K562 (cell line): ENCODE results near the gene NOSIP. TPM values are rescaled to one million over a fixed set of nuclear protein-coding genes. Genes with fewer than 3 reads are reported as not detected.

ENCODE experiments used
- ATF7 ChIP-seq: fragments of 450-650 bp; IDR thresholded peaks from 2 replicates; pipeline ENCODE4 v1.7.1; 2014; ENCODE audit warnings: mild to moderate bottlenecking, moderate library complexity
- BRD9 ChIP-seq: fragments of 450-650 bp; IDR thresholded peaks from 2 replicates; pipeline ENCODE4 v1.6.1; 2018; ENCODE audit warnings: low read depth; ENCODE audit not compliant: partially characterized antibody
- CXXC5 ChIP-seq: fragments of 250-450 bp; sonication (Bioruptor Pico); IDR thresholded peaks from 2 replicates; pipeline ENCODE4 v1.8.0; 2022; ENCODE audit warnings: inconsistent platforms, mild to moderate bottlenecking, moderate library complexity
- FIP1L1 ChIP-seq: fragments of 200-400 bp; formaldehyde crosslinking; IDR thresholded peaks from 2 replicates; pipeline ENCODE4 v1.6.1; 2018; ENCODE audit warnings: mild to moderate bottlenecking, low read depth, low read length; ENCODE audit not compliant: poor library complexity, severe bottlenecking
- MEIS2 ChIP-seq: fragments of 450-650 bp; IDR thresholded peaks from 2 replicates; pipeline ENCODE4 v1.6.1; 2014; ENCODE audit warnings: mild to moderate bottlenecking; ENCODE audit not compliant: partially characterized antibody
- NRF1 ChIP-seq, 2 experiments: fragments of 450-650 bp; IDR thresholded peaks in 1 of 2; conservative IDR thresholded peaks in 1 of 2; 2 replicates each; pipeline ENCODE4 v1.6.1; 2014; ENCODE audit warnings: mild to moderate bottlenecking in 2 of 2
- PCBP2 ChIP-seq: fragments of 200-400 bp; formaldehyde crosslinking; IDR thresholded peaks from 2 replicates; pipeline ENCODE4 v1.6.1; 2018; ENCODE audit warnings: low read length, low read depth, mild to moderate bottlenecking, moderate library complexity; ENCODE audit not compliant: poor library complexity, severe bottlenecking
- SAFB ChIP-seq: fragments of 200-400 bp; formaldehyde crosslinking; IDR thresholded peaks from 2 replicates; pipeline ENCODE4 v1.6.1; 2017; ENCODE audit warnings: low read depth, low read length, borderline replicate concordance
- TBP ChIP-seq: optimal IDR thresholded peaks from 2 replicates; pipeline ENCODE3; 2011; ENCODE audit warnings: low read depth, low read length, improper control_type of control experiment
- ZC3H8 ChIP-seq: fragments of 450-650 bp; IDR thresholded peaks from 2 replicates; pipeline ENCODE4 v1.6.1; 2017
- ZKSCAN1 ChIP-seq: fragments of 150-350 bp; IDR thresholded peaks from 2 replicates; pipeline ENCODE4 v1.6.1; 2016; ENCODE audit warnings: low read depth, low read length
- ZNF143 ChIP-seq: sonication (generic); formaldehyde crosslinking; IDR thresholded peaks from 2 replicates; pipeline ENCODE4 v1.9.0; 2022; ENCODE audit warnings: mild to moderate bottlenecking, missing genetic modification reagents
- ZNF384 ChIP-seq: IDR thresholded peaks from 2 replicates; pipeline ENCODE4 v1.6.1; 2012; ENCODE audit warnings: low read depth, low read length, improper control_type of control experiment
- polyA plus RNA-seq, 8 experiments: library from polyadenylated mRNA; depleted of rRNA in 4 of 8; stranded (reverse) in 5 of 8; unstranded in 3 of 8; fragments of >200 nt; fragmentation: Nextera tagmentation in 2 of 8; fragmentation: Illumina TruSeq in 1 of 8; extraction: Ambion mirVana in 2 of 8; extraction: Trizol in 1 of 8; gene quantifications; 2 replicates each; pipeline versions ENCODE4 v1.2.1 to v1.2.3, GENCODE V29; 2011 to 2014; ENCODE audit warnings: inconsistent platforms in 1 of 8, missing spikeins in 1 of 8
- total RNA-seq, 7 experiments: library from RNA; depleted of rRNA in 6 of 7; stranded (reverse); fragments of >200 nt in 6 of 7; fragmentation: Illumina TruSeq in 2 of 7; extraction: Trizol in 2 of 7; gene quantifications; 2 replicates each; pipeline versions ENCODE4 v1.2.1 to v1.2.3, GENCODE V29; 2011 to 2021; ENCODE audit warnings: low replicate concordance in 1 of 7
- TF ChIP-seq, protein P1 (sequence below), 2 experiments: fragments of 450-650 bp in 1 of 2; sonication (generic) in 1 of 2; formaldehyde crosslinking in 1 of 2; IDR thresholded peaks in 1 of 2; conservative IDR thresholded peaks in 1 of 2; 2 replicates each; pipeline versions ENCODE4 v1.6.1 to v1.8.1; 2016 to 2023; ENCODE audit warnings: mild to moderate bottlenecking in 2 of 2, moderate library complexity in 2 of 2, inconsistent platforms in 1 of 2, missing genetic modification reagents in 1 of 2
- TF ChIP-seq, protein P2 (sequence below): sonication (generic); formaldehyde crosslinking; IDR thresholded peaks from 2 replicates; pipeline ENCODE4 v1.9.0; 2022; ENCODE audit warnings: mild to moderate bottlenecking, missing genetic modification reagents
- TF ChIP-seq, protein P3 (sequence below): sonication (generic); formaldehyde crosslinking; IDR thresholded peaks from 2 replicates; pipeline ENCODE4 v1.8.0; 2022; ENCODE audit warnings: missing genetic modification reagents, mild to moderate bottlenecking, borderline replicate concordance
- TF ChIP-seq, protein P4 (sequence below), 2 experiments: fragments of 250-450 bp in 1 of 2; fragments of 450-650 bp in 1 of 2; sonication (Bioruptor Pico) in 1 of 2; IDR thresholded peaks; 2 replicates each; pipeline versions ENCODE4 v1.6.1 to v1.8.0; 2016 to 2021; ENCODE audit warnings: mild to moderate bottlenecking in 2 of 2, moderate library complexity in 2 of 2, missing compliant biosample characterization in 1 of 2, missing genetic modification characterization in 1 of 2

Gene NOSIP
- total and polyA plus RNA-seq, 9 of the 15 experiments (the other 6 are each of a cell fraction or from before 2014, with no cell fraction given), result 14.4 to 153 (median 79.9) TPM

DNA sequence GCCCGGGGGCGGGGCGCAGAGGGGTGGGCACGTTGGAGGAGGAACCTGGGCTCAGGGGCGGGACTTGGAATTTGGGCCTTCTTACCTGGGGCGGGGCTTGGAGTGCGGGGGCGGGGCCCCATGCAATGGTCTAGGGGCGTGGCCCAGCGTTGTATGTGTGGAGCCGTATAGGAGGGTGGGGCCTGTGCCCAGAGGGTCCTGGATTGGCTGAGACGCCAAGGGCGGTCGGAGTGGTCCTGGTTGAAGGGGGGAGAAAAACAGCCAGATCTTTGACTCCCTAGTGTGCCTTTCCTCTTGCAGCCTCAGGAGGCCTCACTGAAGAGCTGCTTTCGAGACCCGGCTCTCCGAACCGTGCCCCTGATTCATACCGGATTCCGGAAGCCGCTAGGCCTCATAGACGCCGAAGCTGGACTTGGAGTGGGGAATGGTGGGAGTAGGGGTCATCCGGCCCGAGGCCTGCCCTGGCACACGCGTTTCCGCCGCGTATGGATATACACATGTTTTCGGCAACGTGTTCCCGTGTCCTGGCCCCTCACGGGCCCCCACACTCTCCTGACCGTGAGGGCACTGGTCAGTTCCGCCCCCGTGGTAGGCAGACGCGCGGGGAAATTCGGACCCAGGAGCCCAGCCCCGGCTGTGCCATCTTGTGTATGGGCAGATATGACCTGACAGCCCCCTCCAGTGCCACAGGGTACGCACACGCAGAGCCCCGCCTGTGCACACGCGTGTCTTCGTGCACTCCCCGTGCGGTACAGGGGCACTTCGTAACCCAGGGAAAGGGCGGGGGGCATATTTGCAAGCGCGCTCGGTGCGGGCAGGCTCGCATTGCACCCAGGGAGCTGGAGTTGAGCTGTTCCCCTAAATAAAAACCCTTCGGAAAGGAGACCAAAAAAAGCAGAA, 10.0 kb upstream of the NOSIP start (continued):
- TF ChIP-seq ZKSCAN1 (no peak), FIP1L1 (peak; percentile 70), NRF1 (conservative IDR thresholded peaks at IDR 0.05 in 1 of 2, IDR thresholded peaks at IDR 0.05 in 1 of 2) (peak; percentile 33 to 45; a peak in 3 of 4 replicates), MEIS2 (no peak), TBP (peak; percentile 95), ZNF384 (peak; percentile 54; the same call in 1 of the 2 replicates), ATF7 (peak; percentile 54; the same call in 1 of the 2 replicates), CXXC5 (0 out of 2 replicates have a peak, but pooled peaks have one; percentile 30), ZNF143 (peak; percentile 61; the same call in 1 of the 2 replicates), SAFB (peak; percentile 58; the same call in 1 of the 2 replicates), ZC3H8 (peak; percentile 10; the same call in 1 of the 2 replicates), BRD9 (no peak), PCBP2 (no peak)
- TF ChIP-seq, protein P1, sequence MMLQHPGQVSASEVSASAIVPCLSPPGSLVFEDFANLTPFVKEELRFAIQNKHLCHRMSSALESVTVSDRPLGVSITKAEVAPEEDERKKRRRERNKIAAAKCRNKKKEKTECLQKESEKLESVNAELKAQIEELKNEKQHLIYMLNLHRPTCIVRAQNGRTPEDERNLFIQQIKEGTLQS (IDR thresholded peaks at IDR 0.05), result no peak
- TF ChIP-seq, protein P1 (CRISPR knock-in tag; conservative IDR thresholded peaks at IDR 0.05), result peak; percentile 65; the same call in 1 of the 2 replicates
- TF ChIP-seq, protein P2, sequence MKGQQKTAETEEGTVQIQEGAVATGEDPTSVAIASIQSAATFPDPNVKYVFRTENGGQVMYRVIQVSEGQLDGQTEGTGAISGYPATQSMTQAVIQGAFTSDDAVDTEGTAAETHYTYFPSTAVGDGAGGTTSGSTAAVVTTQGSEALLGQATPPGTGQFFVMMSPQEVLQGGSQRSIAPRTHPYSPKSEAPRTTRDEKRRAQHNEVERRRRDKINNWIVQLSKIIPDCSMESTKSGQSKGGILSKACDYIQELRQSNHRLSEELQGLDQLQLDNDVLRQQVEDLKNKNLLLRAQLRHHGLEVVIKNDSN, result peak; percentile 63
- TF ChIP-seq, protein P3, sequence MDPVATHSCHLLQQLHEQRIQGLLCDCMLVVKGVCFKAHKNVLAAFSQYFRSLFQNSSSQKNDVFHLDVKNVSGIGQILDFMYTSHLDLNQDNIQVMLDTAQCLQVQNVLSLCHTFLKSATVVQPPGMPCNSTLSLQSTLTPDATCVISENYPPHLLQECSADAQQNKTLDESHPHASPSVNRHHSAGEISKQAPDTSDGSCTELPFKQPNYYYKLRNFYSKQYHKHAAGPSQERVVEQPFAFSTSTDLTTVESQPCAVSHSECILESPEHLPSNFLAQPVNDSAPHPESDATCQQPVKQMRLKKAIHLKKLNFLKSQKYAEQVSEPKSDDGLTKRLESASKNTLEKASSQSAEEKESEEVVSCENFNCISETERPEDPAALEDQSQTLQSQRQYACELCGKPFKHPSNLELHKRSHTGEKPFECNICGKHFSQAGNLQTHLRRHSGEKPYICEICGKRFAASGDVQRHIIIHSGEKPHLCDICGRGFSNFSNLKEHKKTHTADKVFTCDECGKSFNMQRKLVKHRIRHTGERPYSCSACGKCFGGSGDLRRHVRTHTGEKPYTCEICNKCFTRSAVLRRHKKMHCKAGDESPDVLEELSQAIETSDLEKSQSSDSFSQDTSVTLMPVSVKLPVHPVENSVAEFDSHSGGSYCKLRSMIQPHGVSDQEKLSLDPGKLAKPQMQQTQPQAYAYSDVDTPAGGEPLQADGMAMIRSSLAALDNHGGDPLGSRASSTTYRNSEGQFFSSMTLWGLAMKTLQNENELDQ (CRISPR knock-in tag), result no peak; the same call in 1 of the 2 replicates
- TF ChIP-seq, protein P4, sequence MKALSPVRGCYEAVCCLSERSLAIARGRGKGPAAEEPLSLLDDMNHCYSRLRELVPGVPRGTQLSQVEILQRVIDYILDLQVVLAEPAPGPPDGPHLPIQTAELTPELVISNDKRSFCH (CRISPR knock-in tag; IDR thresholded peaks at IDR 0.05), result no peak
- TF ChIP-seq, protein P4 (tag; IDR thresholded peaks at IDR 0.05), result peak; percentile 79; the same call in 1 of the 2 replicates
